Amniotic epithelial cell (primary cell): ENCODE data around the gene ACTG2.
"Not testable (repeated sequence)": the region's sequence is repeated elsewhere in the genome, so short reads cannot be mapped to it uniquely, and the experiment has no call there.

Experiments used
- DNase-seq: peaks from one replicate; pipeline ENCODE4 v3.0.0-alpha.2; 2010; ENCODE audit warnings: low read depth

ACTG2 gene

GRCh38 chr2:73892631-73893329, at the start of gene ACTG2:
ACTG2 (plus strand) TSS chr2:73893008; CDS start chr2:73901312, 8,304 bp downstream.
- no peak for DNase-seq

DNA sequence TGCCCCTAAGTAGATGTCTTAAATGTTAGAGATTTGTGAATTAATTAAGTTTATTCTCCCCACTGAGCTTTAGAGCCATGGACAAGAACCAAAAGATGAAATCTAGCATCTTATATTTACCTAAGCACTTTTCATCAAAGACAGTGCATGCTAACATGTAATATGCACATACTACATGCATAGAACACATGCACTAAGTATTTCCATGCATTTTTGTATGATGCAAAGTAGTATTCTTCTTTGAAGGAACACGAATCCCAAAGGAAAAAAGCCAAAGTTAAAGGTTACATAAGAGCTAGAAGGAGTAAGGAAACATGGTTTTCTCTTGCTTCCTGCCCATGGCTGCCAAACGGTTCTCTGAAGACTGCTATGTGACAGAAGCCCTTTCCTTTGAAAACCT, 48.7 kb upstream of the ACTG2 start:
- no peak for DNase-seq

DNA sequence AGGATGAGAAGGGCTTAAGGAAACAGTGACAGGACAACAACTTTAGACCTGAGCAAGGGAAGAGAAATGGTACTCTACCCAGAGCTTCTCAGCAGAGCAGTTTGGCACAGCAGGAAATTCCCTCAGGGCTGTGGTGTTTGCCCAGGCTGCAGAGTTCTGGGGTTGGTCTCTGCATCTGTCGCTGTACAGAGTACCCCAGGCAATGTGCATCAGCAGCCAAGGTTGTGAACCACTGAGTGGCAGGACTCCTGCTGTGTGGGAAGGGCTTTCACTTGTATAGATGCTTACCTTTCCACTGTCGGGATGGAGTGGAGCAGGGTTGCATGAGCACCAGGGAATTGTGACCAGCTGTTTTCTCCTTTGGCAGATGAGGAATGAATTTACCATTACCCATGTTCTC, 42.8 kb upstream of the ACTG2 start:
- DNase-seq, result no peak

- no peak for DNase-seq
These were observed 41.5 kb upstream of the ACTG2 start for GRCh38 chr2:73851274-73851673.

DNA sequence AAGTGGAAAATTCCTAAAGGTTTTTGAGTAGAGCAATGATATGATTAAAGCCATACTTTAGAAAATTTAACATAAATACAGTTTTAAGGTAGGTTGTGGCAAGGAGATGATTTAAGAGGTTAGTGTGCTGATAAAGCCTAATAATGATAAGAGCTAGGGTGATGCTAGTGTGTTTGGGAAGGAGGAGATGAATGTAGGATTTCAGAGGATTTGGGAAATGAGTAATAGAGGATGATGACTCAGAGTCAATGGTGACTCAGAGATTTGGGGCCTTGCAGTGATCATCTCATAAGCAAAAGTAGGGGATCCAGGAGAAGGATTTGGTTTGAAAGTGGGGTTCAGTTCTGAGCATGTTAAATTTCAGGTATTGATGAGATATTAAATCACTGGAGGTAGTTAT, 40.8 kb upstream of the ACTG2 start:
- DNase-seq, result peak; percentile 88

DNA sequence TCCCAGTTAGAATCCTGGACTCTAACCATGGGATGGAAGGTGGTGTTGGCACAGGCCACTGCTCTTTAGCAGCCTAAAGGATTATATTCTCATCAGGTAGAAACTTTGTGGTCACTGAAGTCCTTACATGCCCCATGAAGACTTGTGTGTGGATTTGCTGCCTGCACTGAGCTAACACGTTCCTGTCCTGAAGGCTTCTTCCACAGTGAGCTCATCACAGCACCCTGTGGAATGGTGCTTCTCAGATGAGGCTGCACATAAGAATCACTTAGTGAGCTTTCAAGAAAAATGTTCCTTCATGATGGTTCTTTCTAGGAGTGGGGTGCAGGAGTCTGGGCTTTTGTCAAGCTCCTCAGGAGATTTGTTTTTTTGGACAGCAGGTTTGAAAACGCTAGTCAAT, 37.3 kb upstream of the ACTG2 start:
- DNase-seq, result peak; percentile 60

- peak; percentile 99 for DNase-seq
These were observed 36.6 kb upstream of the ACTG2 start for GRCh38 chr2:73856214-73856613.

DNA sequence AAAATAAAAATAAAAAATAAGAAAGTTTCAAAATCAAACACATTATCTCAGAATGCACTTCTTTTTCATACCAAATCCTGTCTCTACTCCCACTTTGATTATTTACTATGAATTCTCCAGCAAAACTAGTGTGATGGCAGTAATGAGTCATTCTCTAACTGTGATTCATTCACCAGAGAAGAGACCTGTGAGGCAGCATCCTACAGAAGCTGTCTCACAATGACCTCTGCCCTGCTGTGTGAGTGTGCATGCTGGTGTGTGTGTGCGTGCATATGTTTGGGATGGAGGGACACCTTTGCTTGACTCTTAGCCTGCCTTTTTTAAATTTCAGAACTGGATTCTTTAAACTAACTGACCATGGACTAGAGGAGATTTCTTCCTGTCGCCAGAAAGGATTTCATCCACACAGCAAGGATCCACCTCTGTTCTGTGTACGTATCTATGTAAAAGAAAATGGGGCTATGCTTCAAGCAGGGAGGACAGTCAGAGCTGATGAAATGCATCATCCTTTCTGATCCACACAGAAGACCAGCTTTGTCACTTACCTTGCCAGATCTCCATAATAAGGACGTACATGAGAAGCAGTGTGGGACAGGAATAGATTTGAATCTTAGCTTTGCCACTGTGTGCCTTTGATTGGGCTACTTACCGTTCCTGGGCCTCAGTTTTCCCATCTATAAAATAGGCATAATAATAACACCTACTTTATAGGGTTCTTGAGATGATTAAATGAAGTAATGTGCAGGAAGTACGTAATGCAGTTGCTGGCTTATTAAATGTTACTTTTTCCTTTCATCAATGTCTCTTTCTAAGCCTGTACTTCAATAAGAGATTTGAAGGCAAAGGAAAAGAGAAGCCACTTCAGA, 32.9 kb upstream of the ACTG2 start:
- DNase-seq, result peak; percentile 86

DNA sequence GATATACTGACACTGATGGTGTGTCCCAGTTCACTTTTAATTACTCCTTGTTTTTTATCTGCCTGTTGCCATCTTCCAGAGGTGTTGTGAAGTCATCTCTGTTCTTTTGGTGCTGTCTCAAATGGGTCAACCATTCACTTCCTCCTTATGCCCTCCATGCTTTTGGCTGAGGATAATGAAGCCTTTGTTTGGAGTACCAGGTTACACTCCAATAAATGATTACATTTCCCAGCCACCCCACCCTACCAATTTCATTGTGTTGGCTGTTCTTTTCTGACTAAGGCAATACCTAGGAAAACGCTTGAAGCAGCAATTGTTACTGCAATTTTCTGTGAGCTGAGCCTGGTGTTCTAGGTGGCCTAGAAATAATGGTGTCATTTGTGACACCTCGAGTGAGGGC, 29.8 kb upstream of the ACTG2 start:
- no peak for DNase-seq

DNA sequence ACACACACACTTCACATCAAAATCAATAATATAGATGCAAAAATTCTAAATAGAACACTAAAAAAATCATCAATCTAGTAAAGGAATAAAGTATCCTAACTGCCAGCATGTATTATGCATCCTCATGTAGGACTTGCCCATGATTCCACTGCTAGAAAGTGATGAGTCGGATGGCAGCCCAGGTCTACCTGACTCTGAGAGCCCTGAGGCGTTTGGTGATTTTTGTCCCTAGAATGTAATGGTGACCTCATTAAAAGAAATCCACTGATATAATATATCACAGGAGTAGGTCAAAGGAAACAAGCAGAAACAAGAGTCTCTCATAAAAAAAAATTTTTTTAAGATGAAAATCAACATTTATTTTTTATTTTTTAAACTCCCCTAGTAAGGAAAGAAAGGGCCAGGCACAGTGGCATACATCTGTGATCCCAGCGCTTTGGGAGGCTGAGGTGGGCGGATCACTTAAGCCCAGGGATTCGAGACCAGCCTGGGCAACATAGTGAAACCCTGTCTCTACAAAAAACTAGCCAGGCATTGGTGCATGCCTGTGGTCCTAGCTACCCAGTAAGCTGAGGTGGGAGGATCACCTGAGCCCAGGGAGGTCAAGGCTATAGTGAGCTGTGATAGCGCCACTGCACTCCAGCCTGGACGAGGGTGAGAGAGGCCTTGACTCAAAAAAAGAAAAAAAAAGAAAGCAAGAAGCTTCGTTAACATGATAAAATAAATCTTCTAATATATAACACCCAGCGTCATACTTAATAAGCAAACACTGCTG, 24.4 kb upstream of the ACTG2 start:
- no peak for DNase-seq

DNA sequence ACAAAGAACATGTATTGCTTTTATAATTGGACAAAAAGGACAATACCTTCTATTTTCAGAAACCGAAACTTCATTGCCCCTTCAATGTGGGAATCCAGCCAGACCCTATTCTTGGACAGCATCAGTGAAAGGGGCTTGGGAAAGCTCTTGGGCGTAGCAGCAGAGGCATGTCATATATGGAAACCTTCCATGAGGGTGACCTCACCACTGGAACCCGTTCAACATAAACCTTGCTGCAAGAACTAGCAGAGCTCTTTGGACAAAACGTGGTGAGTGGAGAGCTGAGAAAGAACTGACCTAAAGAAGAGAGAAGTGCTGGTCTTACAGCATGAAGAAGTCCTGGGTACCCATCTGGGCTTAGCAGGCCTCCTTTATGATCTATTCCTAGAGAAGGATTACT, 22.7 kb upstream of the ACTG2 start:
- peak; percentile 31 for DNase-seq

- DNase-seq, result no peak
These were observed 15.6 kb upstream of the ACTG2 start for GRCh38 chr2:73877071-73877802.

DNA sequence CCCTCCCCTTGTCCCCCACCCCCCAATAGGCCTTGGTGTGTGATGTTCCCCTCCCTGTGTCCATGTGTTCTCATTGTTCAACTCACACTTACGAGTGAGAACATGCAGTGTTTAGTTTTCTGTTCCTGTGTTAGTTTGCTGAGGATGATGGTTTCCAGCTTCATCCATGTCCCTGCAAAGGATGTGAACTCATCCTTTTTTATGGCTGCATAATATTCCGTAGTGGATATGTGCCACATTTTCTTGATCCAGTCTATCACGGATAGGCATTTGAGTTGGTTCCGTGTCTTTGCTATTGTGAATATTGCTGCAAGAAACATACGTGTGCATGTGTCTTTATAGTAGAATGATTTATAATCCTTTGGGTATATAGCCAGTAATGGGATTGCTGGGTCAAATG, 14.8 kb upstream of the ACTG2 start:
- not testable (repeated sequence) for DNase-seq

GRCh38 chr2:73885406-73885805, 7.4 kb upstream of the ACTG2 start:
- DNase-seq, result no peak

DNA sequence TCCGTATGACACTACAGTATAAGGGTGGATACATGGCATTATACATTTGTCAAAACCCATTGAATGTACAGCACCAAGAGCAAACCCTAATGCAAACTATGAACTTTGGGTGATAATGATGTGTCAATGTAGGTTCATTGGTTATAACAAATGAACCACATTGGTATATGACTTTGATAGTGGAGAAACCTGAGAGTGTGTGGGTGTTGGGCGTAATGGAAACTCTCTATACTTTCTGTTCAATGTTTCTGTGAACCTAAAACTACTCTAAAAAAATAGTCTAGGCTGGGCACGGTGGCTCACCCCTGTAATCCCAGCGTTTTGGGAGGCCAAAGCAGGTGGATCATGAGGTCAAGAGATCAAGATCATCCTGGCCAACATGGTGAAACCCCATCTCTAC, 6.5 kb upstream of the ACTG2 start:
- no peak for DNase-seq

DNA sequence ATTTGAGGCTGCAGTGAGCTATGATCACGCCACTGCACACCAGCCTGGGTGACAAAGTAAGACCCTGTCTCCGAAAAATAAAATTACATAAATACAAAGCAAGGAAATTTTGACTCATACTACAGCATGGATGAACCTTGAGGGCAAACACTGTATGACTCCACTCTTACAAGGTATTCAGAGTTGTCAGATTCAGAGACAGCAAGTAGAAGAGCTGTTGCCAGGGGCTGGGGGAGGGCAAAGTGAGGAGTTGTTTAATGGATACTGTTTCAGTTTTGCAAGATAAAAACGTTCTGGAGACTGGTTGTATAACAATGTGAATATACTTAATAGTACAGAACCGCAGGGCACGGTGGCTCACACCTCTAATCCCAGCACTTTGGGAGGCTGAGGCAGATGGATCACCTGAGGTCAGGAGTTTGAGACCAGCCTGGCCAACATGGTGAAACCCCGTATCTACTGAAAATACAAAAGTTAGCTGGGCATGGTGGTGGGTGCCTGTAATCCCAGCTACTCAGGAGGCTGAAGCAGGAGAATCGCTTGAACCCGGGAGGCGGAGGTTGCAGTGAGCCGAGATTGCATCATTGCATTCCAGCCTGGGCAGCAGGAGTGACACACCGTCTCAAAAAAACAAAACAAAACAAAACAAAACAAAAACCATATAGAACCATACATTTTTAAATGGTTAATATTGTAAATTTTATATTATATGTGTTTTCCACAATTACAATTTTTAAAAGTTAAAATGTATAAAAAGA, 5.0 kb upstream of the ACTG2 start:
- peak; percentile 12 for DNase-seq

DNA sequence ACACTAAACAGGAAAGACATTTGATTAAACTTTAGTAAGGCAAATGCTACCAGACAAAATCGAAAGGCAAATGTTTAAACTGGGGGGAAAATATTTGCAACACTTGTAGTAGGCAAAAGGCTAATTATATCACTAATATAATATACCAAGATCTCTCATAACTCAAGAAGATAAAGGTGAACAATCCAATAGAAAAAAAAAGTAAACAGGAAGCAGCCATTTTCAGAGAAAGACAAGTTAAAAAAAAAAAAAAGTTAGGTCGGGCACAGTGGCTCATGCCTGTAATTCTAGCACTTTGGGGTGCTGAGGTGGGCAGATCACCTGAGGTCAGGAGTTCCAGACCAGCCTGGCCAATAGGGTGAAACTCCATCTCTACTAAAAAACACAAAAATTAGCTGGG, 4.4 kb upstream of the ACTG2 start:
- DNase-seq, result no peak

- DNase-seq, result no peak
These were observed 3.6 kb upstream of the ACTG2 start for GRCh38 chr2:73889206-73889605.

GRCh38 chr2:73890301-73891092, 2.3 kb upstream of the ACTG2 start:
- DNase-seq, result no peak

GRCh38 chr2:73891276-73891901, 1.4 kb upstream of the ACTG2 start:
- DNase-seq, result no peak
